Neuronal stem cell (in vitro differentiated cells): ENCODE measurements around the gene ARFGAP3.

ENCODE experiments used
- DNase-seq: peaks from one replicate; pipeline ENCODE4 v3.0.0-alpha.2; 2013; ENCODE audit warnings: low spot score
- H2AFZ ChIP-seq: one replicate; pipeline ENCODE4 v1.6.1; 2013; ENCODE audit warnings: mild to moderate bottlenecking, low read length, inconsistent platforms
- H2AK5ac ChIP-seq: 2 replicates; pipeline ENCODE4 v1.6.1; 2013; ENCODE audit warnings: low read depth, mild to moderate bottlenecking, inconsistent platforms, low read length, moderate library complexity, mixed read lengths
- H2BK120ac ChIP-seq: 2 replicates; pipeline ENCODE4 v1.6.1; 2013; ENCODE audit warnings: low read depth, mild to moderate bottlenecking, inconsistent platforms, low read length, moderate library complexity, mixed read lengths
- H2BK12ac ChIP-seq: one replicate; pipeline ENCODE4 v1.6.1; 2013; ENCODE audit warnings: low read length, inconsistent platforms
- H2BK15ac ChIP-seq: 2 replicates; pipeline ENCODE4 v1.6.1; 2013; ENCODE audit warnings: mild to moderate bottlenecking, low read length, inconsistent platforms, mixed read lengths
- H2BK5ac ChIP-seq: one replicate; pipeline ENCODE4 v1.6.1; 2013; ENCODE audit warnings: inconsistent platforms, mild to moderate bottlenecking, low read length, moderate library complexity
- H3K14ac ChIP-seq: one replicate; pipeline ENCODE4 v1.6.1; 2013; ENCODE audit warnings: low read length, inconsistent platforms
- H3K18ac ChIP-seq: 2 replicates; pipeline ENCODE4 v1.6.1; 2013; ENCODE audit warnings: low read length, inconsistent platforms
- H3K23ac ChIP-seq: 2 replicates; pipeline ENCODE4 v1.6.1; 2013; ENCODE audit warnings: low read depth, mild to moderate bottlenecking, mixed read lengths, low read length, inconsistent platforms; ENCODE audit not compliant: poor library complexity
- H3K27ac ChIP-seq: replicated peaks from 3 replicates; pipeline ENCODE4 v1.5.1; 2013; ENCODE audit warnings: low read length, inconsistent platforms
- H3K27me3 ChIP-seq, 3 experiments: 2 replicates each; pipeline ENCODE4 v1.6.1; 2013; ENCODE audit warnings: low read length in 3 of 3, mild to moderate bottlenecking in 2 of 3, inconsistent platforms in 1 of 3, low read depth in 1 of 3, mixed read lengths in 1 of 3, moderate library complexity in 1 of 3; ENCODE audit not compliant: control insufficient read depth in 3 of 3, insufficient read depth in 3 of 3
- H3K36me3 ChIP-seq, 2 donors: replicated peaks in 1 of 2; 2 replicates each; pipeline ENCODE4 v1.6.1; 2013; ENCODE audit warnings: low read length in 2 of 2; ENCODE audit not compliant: control insufficient read depth in 2 of 2, insufficient read depth in 2 of 2
- H3K4ac ChIP-seq: 2 replicates; pipeline ENCODE4 v1.6.1; 2013; ENCODE audit warnings: inconsistent platforms, mild to moderate bottlenecking, low read length, moderate library complexity
- H3K4me1 ChIP-seq, 2 donors: 1 replicate in 1 of 2; 2 replicates in 1 of 2; pipeline ENCODE4 v1.6.1; 2013; ENCODE audit warnings: low read length in 2 of 2, low read depth in 1 of 2; ENCODE audit not compliant: control insufficient read depth in 2 of 2, insufficient read depth in 1 of 2
- H3K4me2 ChIP-seq: one replicate; pipeline ENCODE4 v1.6.1; 2013; ENCODE audit warnings: mild to moderate bottlenecking, low read length, inconsistent platforms; ENCODE audit not compliant: insufficient read depth, poor library complexity, severe bottlenecking
- H3K4me3 ChIP-seq, 2 donors: 2 replicates each; pipeline ENCODE4 v1.5.1; 2013; ENCODE audit warnings: low read length in 2 of 2, mild to moderate bottlenecking in 2 of 2, inconsistent platforms in 1 of 2, moderate library complexity in 1 of 2
- H3K79me1 ChIP-seq: one replicate; pipeline ENCODE4 v1.6.1; 2013; ENCODE audit warnings: low read depth, mild to moderate bottlenecking, inconsistent platforms, low read length, moderate library complexity
- H3K9ac ChIP-seq: one replicate; pipeline ENCODE4 v1.6.1; 2013; ENCODE audit warnings: mild to moderate bottlenecking, low read depth, low read length, inconsistent platforms; ENCODE audit not compliant: poor library complexity
- H3K9me3 ChIP-seq, 2 donors: replicated peaks in 1 of 2; 2 replicates each; pipeline versions ENCODE3 to v1.6.1; 2013; ENCODE audit warnings: low read length in 2 of 2, mild to moderate bottlenecking in 2 of 2, inconsistent platforms in 1 of 2, low read depth in 1 of 2, mixed read lengths in 1 of 2, moderate library complexity in 1 of 2; ENCODE audit not compliant: control insufficient read depth in 2 of 2, insufficient read depth in 1 of 2
- H4K8ac ChIP-seq: one replicate; pipeline ENCODE4 v1.6.1; 2013; ENCODE audit warnings: low read depth, mild to moderate bottlenecking, inconsistent platforms, low read length, moderate library complexity
- H4K91ac ChIP-seq: one replicate; pipeline ENCODE4 v1.6.1; 2013; ENCODE audit warnings: low read length, low read depth, mild to moderate bottlenecking, inconsistent platforms; ENCODE audit not compliant: poor library complexity
- WGBS, 2 donors: extraction: QIAGEN DNeasy Blood & Tissue Kit; methylation state at CpG; one replicate each; pipeline ENCODE4 v1.1.7; 2013; ENCODE audit warnings: missing lambda C conversion rate in 2 of 2, mixed read lengths in 1 of 2; ENCODE audit not compliant: insufficient read length in 2 of 2, insufficient replicate concordance in 1 of 2; ENCODE audit errors: extremely low coverage in 2 of 2; 5-methylcytosine and 5-hydroxymethylcytosine counted together

Gene ARFGAP3

DNA sequence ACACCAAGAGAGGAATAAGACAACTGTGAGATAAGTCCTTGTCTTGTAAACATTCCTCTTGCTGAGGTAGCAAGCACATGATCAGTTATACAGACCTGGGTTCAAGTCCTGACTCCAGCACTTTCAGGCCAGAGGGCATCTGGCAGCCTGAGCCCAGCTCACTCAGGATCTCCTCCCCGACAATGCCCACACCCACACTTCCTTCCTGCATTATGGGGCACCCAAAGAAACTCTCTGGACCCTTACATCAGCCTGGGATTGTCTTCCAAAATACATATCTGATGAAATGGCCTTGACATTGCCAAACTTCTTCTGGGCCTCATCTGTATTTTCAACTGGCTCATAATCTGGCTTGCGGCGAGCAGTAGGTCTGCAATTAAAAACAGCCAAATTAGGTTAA lies 48.6 kb downstream of the ARFGAP3 start:
- Histone ChIP-seq H4K91ac (no peak overlapping the region), H3K9ac (no peak overlapping the region), H3K4me3 (no peak overlapping the region), H3K4me1 (peaks cover 16 to 19% of the 10 kb centered on the region in 2 donors), H3K79me1 (peaks cover 4% of the 10 kb centered on the region), H2BK15ac (no peak overlapping the region), H4K8ac (no peak overlapping the region), H3K18ac (no peak overlapping the region), H2BK5ac (no peak overlapping the region), H3K4ac (no peak overlapping the region), H3K23ac (no peak overlapping the region), H3K36me3 (peaks cover 5 to 77% of the 10 kb centered on the region in 2 donors), H3K27me3 (peaks cover 0 to 1% (median 0%) of the 10 kb centered on the region in 3 experiments), H2BK12ac (no peak overlapping the region), H2BK120ac (no peak overlapping the region), H2AK5ac (no peak overlapping the region), H3K27ac (no peak overlapping the region), H3K9me3 (peaks cover 0 to 4% of the 10 kb centered on the region in 2 donors), H3K14ac (no peak overlapping the region), H3K4me2 (no peak overlapping the region), H2AFZ (no peak overlapping the region)
- no peak for DNase-seq
- no CpG with 5 or more reads among the region's 3 CpGs for WGBS, 2 donors

DNA sequence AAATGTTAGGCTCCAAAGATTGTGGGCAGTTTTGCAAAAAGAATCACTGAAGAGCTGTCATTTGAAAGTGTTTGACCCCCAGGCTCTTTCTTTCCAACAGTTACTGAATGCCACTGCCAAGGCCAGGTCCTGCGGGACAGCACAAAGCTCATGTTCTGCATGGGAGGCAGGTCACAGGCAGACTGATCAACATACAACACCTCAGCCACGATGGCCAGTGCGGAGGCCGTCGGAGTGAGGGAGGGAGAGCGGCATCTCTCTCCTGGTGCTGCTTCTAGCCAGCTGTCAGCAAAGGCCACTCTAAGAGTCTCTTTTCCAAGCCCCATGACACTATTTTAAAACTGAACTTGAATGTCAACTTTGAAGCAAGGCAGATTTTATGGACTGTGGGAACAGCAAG lies 49.9 kb downstream of the ARFGAP3 start:
- H2AFZ ChIP-seq: no peak overlapping the region
- H2BK15ac ChIP-seq: no peak overlapping the region
- no peak overlapping the region for H3K18ac ChIP-seq
- peaks cover 4% of the 10 kb centered on the region for H3K79me1 ChIP-seq
- no peak overlapping the region for H3K14ac ChIP-seq
- no peak overlapping the region for H2BK12ac ChIP-seq
- peaks cover 0 to 4% of the 10 kb centered on the region in 2 donors for H3K9me3 ChIP-seq
- no peak overlapping the region for H3K4me3 ChIP-seq
- H3K9ac ChIP-seq: peak overlapping the region; percentile 18
- H3K27me3 ChIP-seq: no peaks in the 10 kb centered on the region
- no CpG with 5 or more reads among the region's 6 CpGs for WGBS, 2 donors
- H3K4me2 ChIP-seq: no peak overlapping the region
- H2BK5ac ChIP-seq: no peak overlapping the region
- no peak overlapping the region for H2BK120ac ChIP-seq
- no peak overlapping the region for H3K4ac ChIP-seq
- H4K8ac ChIP-seq: no peak overlapping the region
- no peak overlapping the region for H2AK5ac ChIP-seq
- peaks cover 9 to 69% of the 10 kb centered on the region in 2 donors for H3K36me3 ChIP-seq
- H3K4me1 ChIP-seq: peaks cover 16 to 19% of the 10 kb centered on the region in 2 donors
- no peak overlapping the region for H3K27ac ChIP-seq
- no peak overlapping the region for H3K23ac ChIP-seq
- H4K91ac ChIP-seq: no peak overlapping the region
- no peak for DNase-seq

GRCh38 chr22:42805998-42806830 lies 50.9 kb downstream of the ARFGAP3 start:
- no CpG with 5 or more reads among the region's 15 CpGs for WGBS, 2 donors

More at GRCh38 chr22:42805998-42806830, 50.9 kb downstream of the ARFGAP3 start:
- Histone ChIP-seq H2BK120ac (no peak overlapping the region), H4K8ac (peak overlapping the region; percentile 78), H2AFZ (no peak overlapping the region), H3K9ac (no peak overlapping the region), H3K79me1 (peaks cover 4% of the 10 kb centered on the region), H3K4me2 (no peak overlapping the region), H3K23ac (peak overlapping the region; percentile 87), H3K36me3 (peaks cover 9 to 67% of the 10 kb centered on the region in 2 donors), H3K9me3 (peaks cover 0 to 3% of the 10 kb centered on the region in 2 donors), H3K27me3 (no peaks in the 10 kb centered on the region), H3K18ac (no peak overlapping the region), H3K4ac (no peak overlapping the region), H3K14ac (peak overlapping the region; percentile 78), H3K27ac (peak overlapping the region; percentile 51), H2BK12ac (no peak overlapping the region), H3K4me3 (no peak overlapping the region), H3K4me1 (peaks cover 15 to 17% of the 10 kb centered on the region in 2 donors), H2BK5ac (no peak overlapping the region), H2AK5ac (no peak overlapping the region), H4K91ac (no peak overlapping the region), H2BK15ac (peak overlapping the region; percentile 35)
- no peak for DNase-seq
